Measurements from ENCODE around the gene CTBS.

CTBS gene

GRCh38 chr1:84505493-84506001 lies 68.7 kb downstream of the CTBS start:
- DNase-seq = no peak

- DNase-seq = no peak
These were observed 69.4 kb downstream of the CTBS start for GRCh38 chr1:84504580-84505492.

GRCh38 chr1:84502927-84503326 lies 71.3 kb downstream of the CTBS start:
- DNase-seq = no peak

Measured in NCI-H187 (cell line).